Esophagus squamous epithelium (tissue), 4 donors: ENCODE data around the gene CLEC17A.

ENCODE experiments used
- CTCF ChIP-seq, 6 experiments: fragments of 450-650 bp in 4 of 6; fragments of 200-600 bp in 2 of 6; sonication (generic) in 2 of 6; IDR thresholded peaks; one replicate each; pipeline ENCODE4 v1.5.1; 2016 to 2019; ENCODE audit warnings: antibody characterized with exemption in 6 of 6, mild to moderate bottlenecking in 4 of 6, moderate library complexity in 4 of 6
- POLR2A ChIP-seq, 4 donors: fragments of 450-650 bp; IDR thresholded peaks; one replicate each; pipeline ENCODE4 v1.6.1; 2017; ENCODE audit warnings: antibody characterized with exemption in 4 of 4, mild to moderate bottlenecking in 4 of 4, moderate library complexity in 3 of 4

GRCh38 chr19:14559916-14560775 lies 22.7 kb upstream of the CLEC17A start:
- no peak for TF ChIP-seq CTCF (IDR thresholded peaks at IDR 0.05)
- TF ChIP-seq POLR2A (IDR thresholded peaks at IDR 0.05) = no peak
